Activated CD4-positive, alpha-beta T cell treated with anti-CD3 and anti-CD28 coated beads, Interleukin-2, amount 50 U/mL, for 16 hours (primary cell): ENCODE measurements around the gene MID1.

ENCODE experiments used
- DNase-seq: peaks from one replicate; pipeline ENCODE4 v3.0.0-alpha.2; 2020

Gene MID1

DNA sequence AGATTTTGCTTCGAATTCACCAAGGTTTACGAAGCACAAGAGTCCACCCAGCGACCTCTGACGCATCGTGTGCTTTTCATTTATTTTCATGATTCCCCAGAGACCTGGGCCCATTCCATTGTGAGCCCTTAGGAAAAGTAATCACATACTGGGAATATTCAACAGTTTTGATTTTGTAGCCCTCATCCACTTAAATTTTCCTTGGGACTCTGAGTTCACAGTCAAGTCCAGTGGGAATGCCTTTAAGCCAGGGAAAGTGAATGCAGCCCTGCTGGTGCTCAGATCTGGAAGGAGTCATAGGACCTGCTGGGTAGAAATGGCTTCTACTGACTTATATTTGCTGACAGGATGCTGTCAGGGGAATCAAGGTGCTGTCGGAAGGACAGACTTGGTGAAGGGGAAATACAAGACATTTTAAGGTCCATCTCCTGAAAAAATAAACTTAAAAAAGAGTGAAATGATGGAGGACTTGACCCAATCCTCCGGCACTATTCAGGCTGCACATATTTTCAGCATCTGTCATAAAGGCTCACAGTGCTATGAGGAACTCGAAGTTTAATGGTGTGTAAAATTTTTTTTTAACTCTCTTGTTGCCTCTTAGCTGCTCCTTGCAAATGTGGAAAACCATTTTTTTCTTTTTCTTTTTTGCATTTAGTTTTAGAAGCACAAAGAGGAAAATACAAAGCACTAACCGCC, 204.9 kb downstream of the MID1 start:
- DNase-seq: no peak

DNA sequence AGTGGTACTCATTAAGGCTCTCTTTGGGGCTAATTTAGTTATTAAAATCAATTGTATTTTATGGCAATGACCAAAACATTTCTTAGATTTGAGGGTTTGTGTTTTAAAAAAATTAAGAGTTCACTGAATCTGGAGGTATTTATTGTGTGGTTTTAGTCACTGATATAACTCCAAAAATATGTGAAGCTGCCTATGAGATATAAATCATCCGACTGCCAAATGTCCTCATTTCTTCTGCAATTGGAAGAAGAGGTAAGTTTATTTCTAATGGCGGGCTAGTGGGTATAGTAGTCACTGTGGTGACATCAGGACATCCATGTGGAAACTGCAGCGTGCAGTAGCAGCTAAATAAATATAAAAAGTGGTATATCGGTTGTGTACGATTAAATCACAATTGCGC, 205.5 kb downstream of the MID1 start:
- no peak for DNase-seq

GRCh38 chrX:10414156-10414824, 206.1 kb downstream of the MID1 start:
- DNase-seq: no peak

- DNase-seq: no peak
Observed at GRCh38 chrX:10404436-10404835, 215.9 kb downstream of the MID1 start.

DNA sequence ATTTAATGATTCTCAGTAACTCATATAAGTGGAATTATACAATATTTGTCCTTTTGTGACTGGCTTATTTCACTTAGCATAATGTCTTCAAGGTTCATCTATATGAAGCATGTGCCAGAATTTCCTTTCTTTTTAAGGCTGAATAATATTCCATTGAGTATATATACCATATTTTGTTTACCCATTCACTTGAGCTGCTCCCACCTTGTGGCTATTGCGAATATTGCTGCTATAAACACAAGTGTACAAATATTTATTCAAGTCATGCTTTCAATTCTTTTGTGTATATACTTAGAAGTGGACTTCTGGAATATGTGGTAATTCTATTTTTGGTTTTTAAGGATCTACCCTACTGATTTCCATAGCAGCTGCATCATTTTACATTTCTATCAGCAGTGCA, 219.1 kb downstream of the MID1 start:
- DNase-seq: no peak

- DNase-seq: no peak
Observed at GRCh38 chrX:10399043-10399741, 221.2 kb downstream of the MID1 start.

GRCh38 chrX:10398215-10398614, 222.2 kb downstream of the MID1 start:
- no peak for DNase-seq

- no peak for DNase-seq
Observed at GRCh38 chrX:10397349-10397748, 223.0 kb downstream of the MID1 start.

DNA sequence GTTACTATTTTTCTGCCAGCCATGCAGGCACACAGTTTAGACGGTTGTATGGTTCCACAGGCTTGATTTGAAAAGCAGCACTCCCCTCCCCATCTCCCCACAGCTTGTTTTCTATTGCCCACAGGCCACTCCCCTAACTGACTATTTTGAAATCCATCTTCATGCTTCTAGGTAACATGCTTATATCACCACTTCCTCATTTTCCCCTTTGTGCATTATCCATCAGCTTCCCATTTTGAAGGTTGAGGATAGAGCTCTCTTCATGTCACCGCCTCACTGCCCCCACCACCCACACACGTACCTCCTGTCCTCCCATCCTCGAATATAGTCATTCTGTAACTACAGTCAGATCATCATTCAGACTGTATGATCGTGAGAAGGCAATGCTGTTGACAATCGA, 224.7 kb downstream of the MID1 start:
- no peak for DNase-seq
